Measurements from ENCODE around the gene NRIP2. TPM values are rescaled to one million over a fixed set of nuclear protein-coding genes. Genes with fewer than 3 reads are reported as not detected.

NRIP2 gene
- total RNA-seq, 2 experiments from 2014 or later: not detected

DNA sequence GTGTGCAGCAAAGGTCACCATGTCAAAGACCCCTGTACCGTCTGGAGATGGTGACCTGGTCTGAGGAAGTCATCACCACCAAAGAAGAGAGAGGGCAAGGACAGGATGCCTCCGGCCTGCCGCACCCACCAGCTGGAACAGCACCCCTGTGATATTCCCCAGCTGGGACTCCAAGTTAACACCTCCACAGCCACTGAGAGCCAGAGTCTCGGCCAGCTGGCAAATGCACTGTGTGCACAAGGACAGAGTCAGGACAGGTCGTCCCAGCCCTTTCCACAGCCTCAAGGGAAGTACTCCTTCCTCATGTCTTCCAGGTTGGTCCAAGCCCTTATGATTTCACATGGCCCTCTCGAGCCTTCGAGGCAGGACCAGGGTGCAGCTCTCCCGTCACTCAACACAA, 59.4 kb downstream of the NRIP2 start:
- no peak overlapping the region for H3K4me2 ChIP-seq (ENCODE audit: low read length)
- H3K27ac ChIP-seq (ENCODE audit: low read depth, low read length, poor library complexity, severe bottlenecking): no peak overlapping the region
- CTCF ChIA-PET (ENCODE audit: unreplicated experiment): no interaction called here
- no peaks in the 10 kb centered on the region for H4K20me1 ChIP-seq (ENCODE audit: insufficient read depth, low read length)
- H3K9me3 ChIP-seq (ENCODE audit: low read length): no peaks in the 10 kb centered on the region
- no TSS peak for BruUV-seq (replicated peaks)
- H3K9me2 ChIP-seq (ENCODE audit: insufficient read depth, low read length): no peaks in the 10 kb centered on the region
- POLR2A ChIA-PET: no interaction called here
- no peaks in the 10 kb centered on the region for H3K79me2 ChIP-seq (ENCODE audit: insufficient read depth, low read depth, low read length)
- DNase-seq (ENCODE audit: low spot score): no peak
- no peak overlapping the region for H2AFZ ChIP-seq (ENCODE audit: low read length)
- TF ChIP-seq CTCF (conservative IDR thresholded peaks at IDR 0.05; ENCODE audit: low read length) (no peak), EZH2phosphoT487 (IDR thresholded peaks at IDR 0.05; ENCODE audit: borderline replicate concordance, low read depth, low read length) (no peak)
- H3K4me3 ChIP-seq (ENCODE audit: low read depth, low read length, poor library complexity, severe bottlenecking): no peak overlapping the region
- no peaks in the 10 kb centered on the region for H3K36me3 ChIP-seq (ENCODE audit: insufficient read depth, low read length)
- intact Hi-C loops (cut with micrococcal nuclease; ENCODE audit: unreplicated experiment): no loop called here
- no peaks in the 10 kb centered on the region for H3K4me1 ChIP-seq (ENCODE audit: insufficient read depth, low read length, poor library complexity, severe bottlenecking)

Other genes with a start within 250 kb of the NRIP2 start
- 70.3 and 86.7 TPM in 2 replicates for gene FKBP4, start 40.1 kb downstream of the NRIP2 start, total RNA-seq (2014; rRNA removed; shearing (Covaris generic))
- 110 and 131 TPM in 2 replicates for gene FKBP4, start 40.1 kb downstream of the NRIP2 start, total RNA-seq (2022)
- gene ITFG2, start 22.4 kb downstream of the NRIP2 start, total RNA-seq (2014; rRNA removed; shearing (Covaris generic)): 37.4 and 55.2 TPM in 2 replicates
- 42.0 and 56.9 TPM in 2 replicates for gene ITFG2, start 22.4 kb downstream of the NRIP2 start, total RNA-seq (2022)
- 0.25 TPM in 1 of 2 replicates, not detected in the other for gene TEX52, start 22.0 kb upstream of the NRIP2 start, total RNA-seq (2014; rRNA removed; shearing (Covaris generic))
- 0.29 TPM in 1 of 2 replicates, not detected in the other for gene TEX52, start 22.0 kb upstream of the NRIP2 start, total RNA-seq (2022)
- gene FOXM1, start 42.1 kb upstream of the NRIP2 start, total RNA-seq (2014; rRNA removed; shearing (Covaris generic)): 91.7 and 109 TPM in 2 replicates
- gene FOXM1, start 42.1 kb upstream of the NRIP2 start, total RNA-seq (2022): 173 and 194 TPM in 2 replicates
- gene RHNO1, start 42.2 kb upstream of the NRIP2 start, total RNA-seq (2014; rRNA removed; shearing (Covaris generic)): 35.4 and 48.3 TPM in 2 replicates
- 69.8 and 70.6 TPM in 2 replicates for gene RHNO1, start 42.2 kb upstream of the NRIP2 start, total RNA-seq (2022)
- 6.9 and 10.7 TPM in 2 replicates for gene TULP3, start 55.9 kb upstream of the NRIP2 start, total RNA-seq (2014; rRNA removed; shearing (Covaris generic))
- gene TULP3, start 55.9 kb upstream of the NRIP2 start, total RNA-seq (2022): 9.5 and 11.0 TPM in 2 replicates
- gene TEAD4, start 124.4 kb upstream of the NRIP2 start, total RNA-seq (2014; rRNA removed; shearing (Covaris generic)): not detected in 2 replicates
- not detected in 2 replicates for gene TEAD4, start 124.4 kb upstream of the NRIP2 start, total RNA-seq (2022)
- 0.50 TPM in 1 of 2 replicates, not detected in the other for gene TSPAN9, start 242.3 kb upstream of the NRIP2 start, total RNA-seq (2014; rRNA removed; shearing (Covaris generic))
- 0.74 and 1.3 TPM in 2 replicates for gene TSPAN9, start 242.3 kb upstream of the NRIP2 start, total RNA-seq (2022)